ENCODE results near the gene TBXAS1.
"Not testable (repeated sequence)": the region's sequence is repeated elsewhere in the genome, so short reads cannot be mapped to it uniquely, and the experiment has no call there.

- TF ChIP-seq POLR2A (IDR thresholded peaks at IDR 0.05; ENCODE audit: low read length); GATA1 (IDR thresholded peaks at IDR 0.05; ENCODE audit: low read depth, low read length): not testable (repeated sequence)
Observed at GRCh38 chr7:139903103-139903477, 74.0 kb downstream of the TBXAS1 start.

All from erythroblast (primary cell).